K562 (cell line): ENCODE data around the gene RNU6-1. TPM values are rescaled to one million over a fixed set of nuclear protein-coding genes. Genes with fewer than 3 reads are reported as not detected.

Experiments used
- CBX5 ChIP-seq: IDR thresholded peaks from 2 replicates; pipeline ENCODE4 v1.6.1; 2014; ENCODE audit warnings: low read depth, borderline replicate concordance
- CHCHD3 ChIP-seq: fragments of 250-450 bp; sonication (Bioruptor Pico); IDR thresholded peaks from 2 replicates; pipeline ENCODE4 v2.1.2; 2022; ENCODE audit warnings: mild to moderate bottlenecking
- EHMT2 ChIP-seq: fragments of 450-650 bp; IDR thresholded peaks from 2 replicates; pipeline ENCODE4 v1.6.1; 2018; ENCODE audit warnings: antibody characterized with exemption
- FOXK2 ChIP-seq, 2 experiments: fragments of 450-650 bp; IDR thresholded peaks in 1 of 2; conservative IDR thresholded peaks in 1 of 2; 2 replicates each; pipeline ENCODE4 v1.6.1; 2016; ENCODE audit warnings: low read depth in 2 of 2, mild to moderate bottlenecking in 1 of 2
- JUNB ChIP-seq: fragments of 450-650 bp; formaldehyde crosslinking; conservative IDR thresholded peaks from 2 replicates; pipeline ENCODE4 v1.4.0; 2020; ENCODE audit warnings: mild to moderate bottlenecking
- MTA3 ChIP-seq: fragments of 450-650 bp; formaldehyde crosslinking; IDR thresholded peaks from 2 replicates; pipeline ENCODE4 v1.6.1; 2017; ENCODE audit warnings: mild to moderate bottlenecking, borderline replicate concordance
- PTBP1 ChIP-seq: fragments of 200-400 bp; formaldehyde crosslinking; IDR thresholded peaks from 2 replicates; pipeline ENCODE4 v1.6.1; 2017; ENCODE audit warnings: low read depth, low read length
- SMARCC2 ChIP-seq: fragments of 450-650 bp; IDR thresholded peaks from 2 replicates; pipeline ENCODE4 v1.6.1; 2017; ENCODE audit warnings: antibody characterized with exemption, moderate library complexity, mild to moderate bottlenecking, low read depth
- SP2 ChIP-seq: IDR thresholded peaks from 2 replicates; pipeline ENCODE4 v1.6.1; 2011; ENCODE audit warnings: mild to moderate bottlenecking, low read depth, low read length, moderate library complexity; ENCODE audit not compliant: poor library complexity, severe bottlenecking; ENCODE audit errors: extremely low read depth
- ZNF224 ChIP-seq: sonication (generic); formaldehyde crosslinking; IDR thresholded peaks from 2 replicates; pipeline ENCODE4 v1.8.0; 2022; ENCODE audit warnings: mild to moderate bottlenecking, missing genetic modification reagents
- ZNF780A ChIP-seq: fragments of 250-450 bp; sonication (Bioruptor Pico); IDR thresholded peaks from 2 replicates; pipeline ENCODE4 v1.5.0; 2021; ENCODE audit warnings: mild to moderate bottlenecking
- polyA plus RNA-seq, 8 experiments: library from polyadenylated mRNA; depleted of rRNA in 4 of 8; stranded (reverse) in 5 of 8; unstranded in 3 of 8; fragments of >200 nt; fragmentation: Nextera tagmentation in 2 of 8; fragmentation: Illumina TruSeq in 1 of 8; extraction: Ambion mirVana in 2 of 8; extraction: Trizol in 1 of 8; gene quantifications; 2 replicates each; pipeline versions ENCODE4 v1.2.1 to v1.2.3, GENCODE V29; 2011 to 2014; ENCODE audit warnings: inconsistent platforms in 1 of 8, missing spikeins in 1 of 8
- total RNA-seq, 7 experiments: library from RNA; depleted of rRNA in 6 of 7; stranded (reverse); fragments of >200 nt in 6 of 7; fragmentation: Illumina TruSeq in 2 of 7; extraction: Trizol in 2 of 7; gene quantifications; 2 replicates each; pipeline versions ENCODE4 v1.2.1 to v1.2.3, GENCODE V29; 2011 to 2021; ENCODE audit warnings: low replicate concordance in 1 of 7
- TF ChIP-seq, protein P1 (sequence below): fragments of 450-650 bp; IDR thresholded peaks from 2 replicates; pipeline ENCODE4 v1.6.1; 2016; ENCODE audit warnings: mild to moderate bottlenecking
- TF ChIP-seq, protein P2 (sequence below), 2 experiments: fragments of 450-650 bp in 1 of 2; sonication (generic) in 1 of 2; formaldehyde crosslinking; conservative IDR thresholded peaks; 2 replicates each; pipeline versions ENCODE4 v1.4.0 to v1.8.1; 2020 to 2022; ENCODE audit warnings: mild to moderate bottlenecking in 1 of 2, missing genetic modification reagents in 1 of 2
- TF ChIP-seq, protein P3 (sequence below): fragments of 450-650 bp; formaldehyde crosslinking; IDR thresholded peaks from 2 replicates; pipeline ENCODE4 v1.4.0; 2020; ENCODE audit warnings: mild to moderate bottlenecking, moderate library complexity
- TF ChIP-seq, protein P4 (sequence below), 2 experiments: IDR thresholded peaks in 1 of 2; conservative IDR thresholded peaks in 1 of 2; 2 replicates each; pipeline ENCODE4 v1.6.1; 2016; ENCODE audit warnings: low read depth in 2 of 2, mild to moderate bottlenecking in 1 of 2, missing compliant biosample characterization in 1 of 2, missing genetic modification characterization in 1 of 2, moderate library complexity in 1 of 2
- TF ChIP-seq, protein P5 (sequence below): fragments of 250-450 bp; sonication (Bioruptor Pico); IDR thresholded peaks from 2 replicates; pipeline ENCODE4 v1.4.0; 2020; ENCODE audit warnings: borderline replicate concordance
- TF ChIP-seq, protein P6 (sequence below): fragments of 450-650 bp; IDR thresholded peaks from 2 replicates; pipeline ENCODE4 v1.6.1; 2018; ENCODE audit warnings: mild to moderate bottlenecking, low read depth; ENCODE audit not compliant: partially characterized antibody

RNU6-1 gene
- total and polyA plus RNA-seq, 9 of the 15 experiments (the other 6 are each of a cell fraction or from before 2014, with no cell fraction given) = not detected

DNA sequence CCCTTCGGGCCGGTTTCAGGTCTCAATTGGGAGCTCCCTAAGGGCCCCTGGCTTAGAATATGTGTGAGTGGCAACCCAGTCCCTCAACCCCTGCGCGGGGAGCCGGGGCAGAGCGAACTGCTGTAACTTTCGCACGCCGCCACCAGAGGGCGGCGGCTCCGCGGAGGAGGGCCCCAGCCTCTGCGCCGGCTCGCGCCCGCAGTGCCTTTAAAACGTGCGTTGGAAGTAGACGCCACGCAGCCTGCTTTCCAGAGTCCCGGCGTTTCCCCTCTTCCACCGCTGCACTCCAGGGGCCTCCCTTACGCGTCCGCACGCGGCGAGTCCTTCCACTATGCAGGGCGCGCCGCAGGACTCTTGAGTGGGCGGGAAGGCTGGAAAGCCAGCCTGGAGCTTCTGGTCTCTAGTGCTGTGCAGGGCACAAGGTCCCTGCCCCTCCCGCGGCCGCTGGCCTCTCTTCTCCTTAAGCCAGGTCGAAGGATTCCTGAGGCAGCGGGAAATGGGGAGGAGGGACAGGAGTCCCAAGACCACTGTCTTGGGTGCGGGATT, 23.7 kb upstream of the RNU6-1 start (continued):
- TF ChIP-seq, protein P1, sequence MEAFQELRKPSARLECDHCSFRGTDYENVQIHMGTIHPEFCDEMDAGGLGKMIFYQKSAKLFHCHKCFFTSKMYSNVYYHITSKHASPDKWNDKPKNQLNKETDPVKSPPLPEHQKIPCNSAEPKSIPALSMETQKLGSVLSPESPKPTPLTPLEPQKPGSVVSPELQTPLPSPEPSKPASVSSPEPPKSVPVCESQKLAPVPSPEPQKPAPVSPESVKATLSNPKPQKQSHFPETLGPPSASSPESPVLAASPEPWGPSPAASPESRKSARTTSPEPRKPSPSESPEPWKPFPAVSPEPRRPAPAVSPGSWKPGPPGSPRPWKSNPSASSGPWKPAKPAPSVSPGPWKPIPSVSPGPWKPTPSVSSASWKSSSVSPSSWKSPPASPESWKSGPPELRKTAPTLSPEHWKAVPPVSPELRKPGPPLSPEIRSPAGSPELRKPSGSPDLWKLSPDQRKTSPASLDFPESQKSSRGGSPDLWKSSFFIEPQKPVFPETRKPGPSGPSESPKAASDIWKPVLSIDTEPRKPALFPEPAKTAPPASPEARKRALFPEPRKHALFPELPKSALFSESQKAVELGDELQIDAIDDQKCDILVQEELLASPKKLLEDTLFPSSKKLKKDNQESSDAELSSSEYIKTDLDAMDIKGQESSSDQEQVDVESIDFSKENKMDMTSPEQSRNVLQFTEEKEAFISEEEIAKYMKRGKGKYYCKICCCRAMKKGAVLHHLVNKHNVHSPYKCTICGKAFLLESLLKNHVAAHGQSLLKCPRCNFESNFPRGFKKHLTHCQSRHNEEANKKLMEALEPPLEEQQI = no peak
- no peak for TF ChIP-seq JUNB (CRISPR knock-in tag)
- TF ChIP-seq CBX5 = no peak
- no peak for TF ChIP-seq CHCHD3
- TF ChIP-seq ZNF780A = no peak
- no peak for TF ChIP-seq SP2
- TF ChIP-seq, protein P2, sequence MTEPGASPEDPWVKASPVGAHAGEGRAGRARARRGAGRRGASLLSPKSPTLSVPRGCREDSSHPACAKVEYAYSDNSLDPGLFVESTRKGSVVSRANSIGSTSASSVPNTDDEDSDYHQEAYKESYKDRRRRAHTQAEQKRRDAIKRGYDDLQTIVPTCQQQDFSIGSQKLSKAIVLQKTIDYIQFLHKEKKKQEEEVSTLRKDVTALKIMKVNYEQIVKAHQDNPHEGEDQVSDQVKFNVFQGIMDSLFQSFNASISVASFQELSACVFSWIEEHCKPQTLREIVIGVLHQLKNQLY (CRISPR knock-in tag; conservative IDR thresholded peaks at IDR 0.05) = no peak
- peak; percentile 80; the same call in 1 of the 2 replicates for TF ChIP-seq MTA3
- no peak for TF ChIP-seq PTBP1
- TF ChIP-seq, protein P3, sequence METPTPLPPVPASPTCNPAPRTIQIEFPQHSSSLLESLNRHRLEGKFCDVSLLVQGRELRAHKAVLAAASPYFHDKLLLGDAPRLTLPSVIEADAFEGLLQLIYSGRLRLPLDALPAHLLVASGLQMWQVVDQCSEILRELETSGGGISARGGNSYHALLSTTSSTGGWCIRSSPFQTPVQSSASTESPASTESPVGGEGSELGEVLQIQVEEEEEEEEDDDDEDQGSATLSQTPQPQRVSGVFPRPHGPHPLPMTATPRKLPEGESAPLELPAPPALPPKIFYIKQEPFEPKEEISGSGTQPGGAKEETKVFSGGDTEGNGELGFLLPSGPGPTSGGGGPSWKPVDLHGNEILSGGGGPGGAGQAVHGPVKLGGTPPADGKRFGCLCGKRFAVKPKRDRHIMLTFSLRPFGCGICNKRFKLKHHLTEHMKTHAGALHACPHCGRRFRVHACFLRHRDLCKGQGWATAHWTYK = no peak; the same call in 1 of the 2 replicates
- TF ChIP-seq, protein P4, sequence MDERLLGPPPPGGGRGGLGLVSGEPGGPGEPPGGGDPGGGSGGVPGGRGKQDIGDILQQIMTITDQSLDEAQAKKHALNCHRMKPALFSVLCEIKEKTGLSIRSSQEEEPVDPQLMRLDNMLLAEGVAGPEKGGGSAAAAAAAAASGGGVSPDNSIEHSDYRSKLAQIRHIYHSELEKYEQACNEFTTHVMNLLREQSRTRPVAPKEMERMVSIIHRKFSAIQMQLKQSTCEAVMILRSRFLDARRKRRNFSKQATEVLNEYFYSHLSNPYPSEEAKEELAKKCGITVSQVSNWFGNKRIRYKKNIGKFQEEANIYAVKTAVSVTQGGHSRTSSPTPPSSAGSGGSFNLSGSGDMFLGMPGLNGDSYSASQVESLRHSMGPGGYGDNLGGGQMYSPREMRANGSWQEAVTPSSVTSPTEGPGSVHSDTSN (CRISPR knock-in tag; IDR thresholded peaks at IDR 0.05; ENCODE audit: low read depth) = no peak
- TF ChIP-seq, protein P4 (tag; conservative IDR thresholded peaks at IDR 0.05; ENCODE audit: low read depth) = no peak
- TF ChIP-seq EHMT2 = no peak
- TF ChIP-seq, protein P5, sequence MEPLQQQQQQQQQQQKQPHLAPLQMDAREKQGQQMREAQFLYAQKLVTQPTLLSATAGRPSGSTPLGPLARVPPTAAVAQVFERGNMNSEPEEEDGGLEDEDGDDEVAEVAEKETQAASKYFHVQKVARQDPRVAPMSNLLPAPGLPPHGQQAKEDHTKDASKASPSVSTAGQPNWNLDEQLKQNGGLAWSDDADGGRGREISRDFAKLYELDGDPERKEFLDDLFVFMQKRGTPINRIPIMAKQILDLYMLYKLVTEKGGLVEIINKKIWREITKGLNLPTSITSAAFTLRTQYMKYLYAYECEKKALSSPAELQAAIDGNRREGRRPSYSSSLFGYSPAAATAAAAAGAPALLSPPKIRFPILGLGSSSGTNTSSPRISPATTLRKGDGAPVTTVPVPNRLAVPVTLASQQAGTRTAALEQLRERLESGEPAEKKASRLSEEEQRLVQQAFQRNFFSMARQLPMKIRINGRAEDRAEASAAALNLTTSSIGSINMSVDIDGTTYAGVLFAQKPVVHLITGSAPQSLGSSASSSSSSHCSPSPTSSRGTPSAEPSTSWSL = no peak
- no peak; a peak in 1 of 4 replicates for TF ChIP-seq FOXK2 (conservative IDR thresholded peaks at IDR 0.05 in 1 of 2, IDR thresholded peaks at IDR 0.05 in 1 of 2; ENCODE audit: low read depth in 2 of 2)
- TF ChIP-seq, protein P6, sequence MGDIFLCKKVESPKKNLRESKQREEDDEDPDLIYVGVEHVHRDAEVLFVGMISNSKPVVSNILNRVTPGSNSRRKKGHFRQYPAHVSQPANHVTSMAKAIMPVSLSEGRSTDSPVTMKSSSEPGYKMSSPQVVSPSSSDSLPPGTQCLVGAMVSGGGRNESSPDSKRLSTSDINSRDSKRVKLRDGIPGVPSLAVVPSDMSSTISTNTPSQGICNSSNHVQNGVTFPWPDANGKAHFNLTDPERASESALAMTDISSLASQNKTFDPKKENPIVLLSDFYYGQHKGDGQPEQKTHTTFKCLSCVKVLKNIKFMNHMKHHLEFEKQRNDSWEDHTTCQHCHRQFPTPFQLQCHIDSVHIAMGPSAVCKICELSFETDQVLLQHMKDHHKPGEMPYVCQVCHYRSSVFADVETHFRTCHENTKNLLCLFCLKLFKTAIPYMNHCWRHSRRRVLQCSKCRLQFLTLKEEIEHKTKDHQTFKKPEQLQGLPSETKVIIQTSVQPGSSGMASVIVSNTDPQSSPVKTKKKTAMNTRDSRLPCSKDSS = no peak
- TF ChIP-seq ZNF224 (CRISPR knock-in tag) = no peak
- no peak for TF ChIP-seq SMARCC2
